HepG2 (cell line): ENCODE measurements around the gene NSD1. TPM values are rescaled to one million over a fixed set of nuclear protein-coding genes. Genes with fewer than 3 reads are reported as not detected.
A peak's percentile ranks its signal among the peaks of the same experiment; 100 is the strongest.

Source experiments
- ATF2 ChIP-seq: sonication (generic); formaldehyde crosslinking; IDR thresholded peaks from 2 replicates; pipeline ENCODE4 v1.4.0; 2020; ENCODE audit warnings: missing genetic modification reagents
- FOXA3 ChIP-seq: IDR thresholded peaks from 2 replicates; pipeline ENCODE4 v1.6.1; 2016; ENCODE audit warnings: missing genetic modification reagents, missing compliant biosample characterization
- MBD4 ChIP-seq: IDR thresholded peaks from 2 replicates; pipeline ENCODE4 v1.6.1; 2012; ENCODE audit warnings: low read length, inconsistent platforms, borderline replicate concordance
- MTA3 ChIP-seq: sonication (generic); formaldehyde crosslinking; IDR thresholded peaks from 2 replicates; pipeline ENCODE4 v1.4.0; 2020; ENCODE audit warnings: missing genetic modification reagents
- PAWR ChIP-seq: sonication (generic); formaldehyde crosslinking; IDR thresholded peaks from 2 replicates; pipeline ENCODE4 v1.4.0; 2020; ENCODE audit warnings: missing genetic modification reagents, mild to moderate bottlenecking, borderline replicate concordance
- RAD21 ChIP-seq: fragments of 450-650 bp; formaldehyde crosslinking; IDR thresholded peaks from 2 replicates; pipeline ENCODE4 v1.5.0; 2020; ENCODE audit warnings: mild to moderate bottlenecking
- RARA ChIP-seq: IDR thresholded peaks from 2 replicates; pipeline ENCODE4 v1.6.1; 2016; ENCODE audit warnings: missing genetic modification reagents, missing compliant biosample characterization
- SOX5 ChIP-seq: IDR thresholded peaks from 2 replicates; pipeline ENCODE4 v1.6.1; 2016; ENCODE audit warnings: borderline replicate concordance
- TEAD2 ChIP-seq: sonication (generic); formaldehyde crosslinking; IDR thresholded peaks from 2 replicates; pipeline ENCODE4 v1.9.0; 2021; ENCODE audit warnings: missing genetic modification reagents
- TERF1 ChIP-seq: sonication (generic); formaldehyde crosslinking; IDR thresholded peaks from 2 replicates; pipeline ENCODE4 v1.8.0; 2022; ENCODE audit warnings: mild to moderate bottlenecking, missing genetic modification reagents, moderate library complexity
- TMF1 ChIP-seq: sonication (generic); formaldehyde crosslinking; IDR thresholded peaks from 2 replicates; pipeline ENCODE4 v1.8.1; 2022; ENCODE audit warnings: low read depth, missing genetic modification reagents
- TRAFD1 ChIP-seq: sonication (generic); formaldehyde crosslinking; IDR thresholded peaks from 2 replicates; pipeline ENCODE4 v1.5.1; 2020; ENCODE audit warnings: missing genetic modification reagents, mild to moderate bottlenecking, borderline replicate concordance
- ZBTB34 ChIP-seq: sonication (generic); formaldehyde crosslinking; IDR thresholded peaks from 2 replicates; pipeline ENCODE4 v1.8.0; 2022; ENCODE audit warnings: mild to moderate bottlenecking, missing genetic modification reagents
- ZBTB38 ChIP-seq: sonication (generic); formaldehyde crosslinking; IDR thresholded peaks from 2 replicates; pipeline ENCODE4 v1.5.1; 2020; ENCODE audit warnings: mild to moderate bottlenecking, missing genetic modification reagents
- ZNF274 ChIP-seq: sonication (generic); formaldehyde crosslinking; IDR thresholded peaks from 2 replicates; pipeline ENCODE4 v1.5.1; 2020; ENCODE audit warnings: mild to moderate bottlenecking, missing genetic modification reagents
- ZNF30 ChIP-seq: sonication (generic); formaldehyde crosslinking; IDR thresholded peaks from 2 replicates; pipeline ENCODE4 v1.5.0; 2020; ENCODE audit warnings: mild to moderate bottlenecking, missing genetic modification reagents
- ZNF503 ChIP-seq: sonication (generic); formaldehyde crosslinking; IDR thresholded peaks from 2 replicates; pipeline ENCODE4 v1.4.0; 2020; ENCODE audit warnings: missing genetic modification reagents
- ZNF580 ChIP-seq: IDR thresholded peaks from 2 replicates; pipeline ENCODE4 v1.6.1; 2016; ENCODE audit warnings: low read depth, borderline replicate concordance
- ZNF660 ChIP-seq: sonication (generic); formaldehyde crosslinking; IDR thresholded peaks from 2 replicates; pipeline ENCODE4 v1.5.1; 2020; ENCODE audit warnings: mild to moderate bottlenecking, low read depth, missing genetic modification reagents, borderline replicate concordance
- ZNF704 ChIP-seq: sonication (generic); formaldehyde crosslinking; IDR thresholded peaks from 2 replicates; pipeline ENCODE4 v1.8.1; 2023; ENCODE audit warnings: mild to moderate bottlenecking, inconsistent platforms, moderate library complexity, missing genetic modification reagents, borderline replicate concordance
- ZNF850 ChIP-seq: sonication (generic); formaldehyde crosslinking; conservative IDR thresholded peaks from 2 replicates; pipeline ENCODE4 v1.9.0; 2021; ENCODE audit warnings: mild to moderate bottlenecking, missing genetic modification reagents
- ZNF891 ChIP-seq: sonication (generic); formaldehyde crosslinking; IDR thresholded peaks from 2 replicates; pipeline ENCODE4 v1.5.0; 2020; ENCODE audit warnings: mild to moderate bottlenecking, missing genetic modification reagents
- polyA plus RNA-seq, 8 experiments: library from polyadenylated mRNA; depleted of rRNA in 3 of 8; stranded (reverse) in 7 of 8; unstranded in 1 of 8; fragments of >200 nt; fragmentation: Illumina TruSeq in 4 of 8; extraction: Trizol in 4 of 8; gene quantifications; 2 replicates each; pipeline versions ENCODE4 v1.2.1 to v1.2.3, GENCODE V29; 2011 to 2016; ENCODE audit warnings: low read depth in 4 of 8, missing spikeins in 1 of 8, mixed read lengths in 1 of 8; ENCODE audit not compliant: insufficient read depth in 1 of 8
- total RNA-seq, 5 experiments: library from RNA; depleted of rRNA; stranded (reverse); fragments of >200 nt; fragmentation: Illumina TruSeq; extraction: Trizol; gene quantifications; 2 replicates each; pipeline ENCODE4 v1.2.3, GENCODE V29; 2016; ENCODE audit warnings: low read depth in 1 of 5

NSD1 gene
- total and polyA plus RNA-seq, 2 of the 13 experiments (the other 11 are each of a cell fraction or from before 2014, with no cell fraction given) = 0.01 to 0.09 TPM

- no peak for TF ChIP-seq TRAFD1 (CRISPR knock-in tag)
- TF ChIP-seq ZNF503 (CRISPR knock-in tag) = 0 out of 2 replicates have a peak, but pooled peaks have one; percentile 18
- TF ChIP-seq RAD21 (CRISPR knock-in tag) = no peak
- TF ChIP-seq ZNF704 (CRISPR knock-in tag) = no peak
- TF ChIP-seq TERF1 = no peak
- peak; percentile 45; the same call in 1 of the 2 replicates for TF ChIP-seq FOXA3
- no peak for TF ChIP-seq ZBTB34 (CRISPR knock-in tag)
- TF ChIP-seq RARA = peak; percentile 60; the same call in 1 of the 2 replicates
- TF ChIP-seq PAWR (CRISPR knock-in tag) = no peak
- no peak for TF ChIP-seq ZNF891 (CRISPR knock-in tag)
- no peak for TF ChIP-seq ZBTB38 (CRISPR knock-in tag)
- TF ChIP-seq ZNF660 (CRISPR knock-in tag) = no peak
- no peak for TF ChIP-seq MTA3 (CRISPR knock-in tag)
- TF ChIP-seq ZNF850 (CRISPR knock-in tag) = no peak
- no peak for TF ChIP-seq TEAD2 (CRISPR knock-in tag)
- TF ChIP-seq ATF2 (CRISPR knock-in tag) = peak; percentile 52; the same call in 1 of the 2 replicates
- TF ChIP-seq TMF1 (CRISPR knock-in tag) = no peak
- no peak for TF ChIP-seq ZNF30 (CRISPR knock-in tag)
- TF ChIP-seq SOX5 = peak; percentile 97
- no peak for TF ChIP-seq ZNF274
- TF ChIP-seq ZNF580 (CRISPR knock-in tag) = no peak
- TF ChIP-seq MBD4 = no peak
Observed at GRCh38 chr5:177325868-177326381, 192.4 kb downstream of the NSD1 start (continued).
